GM18867 (cell line): ENCODE results near the gene GOLGA8Q.
"Not testable (repeated sequence)": the region's sequence is repeated elsewhere in the genome, so short reads cannot be mapped to it uniquely, and the experiment has no call there.

Experiments used
- ATAC-seq: cut with Tn5 transposase; IDR thresholded peaks from one replicate; pipeline ENCODE4 v1.9.1; 2021; ENCODE audit warnings: mild to moderate bottlenecking, moderate library complexity; ENCODE audit not compliant: unreplicated experiment

Gene GOLGA8Q, protein sequence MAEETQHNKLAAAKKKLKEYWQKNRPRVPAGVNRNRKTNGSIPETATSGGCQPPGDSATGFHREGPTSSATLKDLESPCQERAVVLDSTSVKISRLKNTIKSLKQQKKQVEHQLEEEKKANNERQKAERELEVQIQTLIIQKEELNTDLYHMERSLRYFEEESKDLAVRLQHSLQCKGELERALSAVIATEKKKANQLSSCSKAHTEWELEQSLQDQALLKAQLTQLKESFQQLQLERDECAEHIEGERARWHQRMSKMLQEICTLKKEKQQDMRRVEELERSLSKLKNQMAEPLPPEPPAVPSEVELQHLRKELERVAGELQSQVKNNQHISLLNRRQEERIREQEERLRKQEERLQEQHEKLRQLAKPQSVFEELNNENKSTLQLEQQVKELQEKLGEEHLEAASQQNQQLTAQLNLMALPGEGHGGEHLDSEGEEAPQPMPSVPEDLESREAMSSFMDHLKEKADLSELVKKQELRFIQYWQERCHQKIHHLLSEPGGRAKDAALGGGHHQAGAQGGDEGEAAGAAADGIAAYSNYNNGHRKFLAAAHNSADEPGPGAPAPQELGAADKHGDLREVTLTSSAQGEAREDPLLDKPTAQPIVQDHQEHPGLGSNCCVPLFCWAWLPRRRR

DNA sequence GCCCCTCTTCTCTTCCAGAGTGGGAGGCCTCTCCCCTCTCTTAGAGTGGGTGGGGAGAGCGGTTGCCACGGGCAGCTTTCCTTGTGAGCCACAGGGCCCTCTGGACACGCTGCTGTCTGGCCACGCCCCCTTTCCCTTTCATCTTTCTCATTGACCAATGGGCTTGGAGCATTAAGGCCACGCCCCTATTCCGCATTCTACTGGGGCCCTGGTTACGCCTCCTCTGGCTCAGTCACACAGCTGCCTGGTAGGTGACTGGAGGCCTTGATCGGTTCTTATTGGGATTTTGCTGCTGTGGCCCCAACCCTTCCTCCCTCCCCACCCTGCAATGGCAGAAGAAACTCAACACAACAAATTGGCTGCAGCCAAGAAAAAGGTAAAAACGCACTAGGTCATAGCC is at the start of gene GOLGA8Q:
Gene GOLGA8Q, plus strand, starts transcription at position 301 of the 400 bp plus-strand sequence. Its CDS starts 28 bp downstream, at position 329.
- ATAC-seq: not testable (repeated sequence)

DNA sequence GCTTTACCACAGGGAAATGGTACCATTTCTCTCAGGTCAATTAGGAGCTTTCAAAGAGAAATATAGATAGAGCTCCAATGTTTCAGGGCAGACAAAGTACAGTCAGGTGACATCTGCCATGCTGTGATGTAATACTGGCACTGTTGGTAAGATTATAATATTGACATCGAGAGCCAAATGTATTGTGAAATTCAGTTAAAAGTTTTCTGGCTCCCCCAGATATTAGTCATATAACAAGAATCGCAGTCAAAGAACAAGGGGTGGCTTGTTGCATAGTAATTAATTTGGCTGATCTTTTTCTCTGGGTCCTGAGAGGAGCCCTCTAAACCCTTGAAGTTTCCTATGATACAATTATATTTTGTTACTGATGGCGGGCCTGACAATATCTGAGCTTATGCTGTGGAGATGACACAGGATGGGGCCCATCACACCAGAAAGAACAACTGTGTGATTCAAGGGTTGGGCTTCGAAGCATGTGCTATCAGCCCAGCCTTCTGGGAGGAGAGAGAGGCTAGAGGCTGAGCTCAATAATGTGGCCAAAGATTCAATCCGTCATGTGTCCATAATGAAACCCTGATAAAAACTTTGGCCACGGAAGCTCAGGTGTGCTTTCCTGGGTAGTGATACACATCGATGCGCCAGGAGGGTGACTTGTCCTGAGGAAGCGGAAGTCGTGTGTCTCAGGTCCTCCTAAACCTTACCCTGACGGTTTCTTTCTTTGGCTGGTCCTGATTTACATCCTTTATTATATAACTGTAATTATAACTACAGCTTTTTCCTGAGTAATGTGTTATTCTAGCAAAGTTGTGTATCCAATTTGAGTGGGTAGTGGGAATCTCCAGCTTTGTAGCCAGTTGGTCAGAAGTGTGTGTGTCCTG is 48.7 kb upstream of the GOLGA8Q start:
- ATAC-seq: not testable (repeated sequence)

DNA sequence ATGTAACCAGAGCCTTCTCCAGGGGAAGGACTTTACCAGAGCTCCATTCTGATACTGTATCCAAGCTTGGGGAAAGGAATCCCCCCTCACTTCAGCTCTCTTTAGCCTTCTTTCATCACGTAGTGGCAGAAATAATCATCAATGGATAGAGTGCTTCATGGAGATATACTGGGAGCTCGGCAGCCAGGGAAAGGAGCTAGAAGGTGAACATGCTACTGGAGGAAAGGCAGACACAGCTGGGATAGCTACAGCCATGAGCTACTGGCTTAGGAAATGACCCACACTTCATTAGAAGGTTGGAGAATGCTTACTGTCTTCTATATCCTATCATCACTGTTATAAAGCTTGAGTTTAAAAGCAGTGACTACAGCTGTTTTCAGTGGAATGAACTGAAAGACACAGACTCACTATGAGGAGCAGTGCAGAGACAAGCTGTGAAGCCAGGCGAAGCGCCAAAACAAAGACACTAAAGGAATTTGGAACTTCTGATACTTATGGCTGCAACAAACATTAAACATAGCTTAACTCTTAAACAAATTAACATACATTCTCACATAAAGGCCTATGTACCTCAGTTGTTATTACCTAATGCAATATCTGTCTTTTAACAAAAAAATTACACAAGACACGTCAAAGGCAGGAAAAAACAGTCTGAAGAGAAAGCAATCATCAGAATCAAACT is 47.5 kb upstream of the GOLGA8Q start:
- not testable (repeated sequence) for ATAC-seq

DNA sequence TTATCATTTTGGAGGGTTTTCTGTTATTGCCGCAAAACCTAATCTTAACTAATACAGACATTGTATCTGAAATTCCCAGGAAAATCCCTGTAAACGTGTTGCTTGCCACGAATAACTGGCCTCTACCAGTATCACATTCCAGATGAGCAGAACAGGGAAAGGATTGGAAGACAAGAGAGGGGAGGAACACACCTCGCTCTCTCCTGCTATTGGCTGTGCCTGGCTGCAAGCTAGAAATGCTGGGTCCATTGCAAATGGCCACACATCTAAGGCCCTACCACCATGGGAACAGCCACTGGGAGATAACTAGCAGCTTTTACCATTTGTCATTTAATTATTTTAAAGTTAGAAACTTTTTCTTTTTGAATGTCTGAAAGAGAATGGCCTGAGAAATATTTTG is 37.3 kb upstream of the GOLGA8Q start:
- not testable (repeated sequence) for ATAC-seq

DNA sequence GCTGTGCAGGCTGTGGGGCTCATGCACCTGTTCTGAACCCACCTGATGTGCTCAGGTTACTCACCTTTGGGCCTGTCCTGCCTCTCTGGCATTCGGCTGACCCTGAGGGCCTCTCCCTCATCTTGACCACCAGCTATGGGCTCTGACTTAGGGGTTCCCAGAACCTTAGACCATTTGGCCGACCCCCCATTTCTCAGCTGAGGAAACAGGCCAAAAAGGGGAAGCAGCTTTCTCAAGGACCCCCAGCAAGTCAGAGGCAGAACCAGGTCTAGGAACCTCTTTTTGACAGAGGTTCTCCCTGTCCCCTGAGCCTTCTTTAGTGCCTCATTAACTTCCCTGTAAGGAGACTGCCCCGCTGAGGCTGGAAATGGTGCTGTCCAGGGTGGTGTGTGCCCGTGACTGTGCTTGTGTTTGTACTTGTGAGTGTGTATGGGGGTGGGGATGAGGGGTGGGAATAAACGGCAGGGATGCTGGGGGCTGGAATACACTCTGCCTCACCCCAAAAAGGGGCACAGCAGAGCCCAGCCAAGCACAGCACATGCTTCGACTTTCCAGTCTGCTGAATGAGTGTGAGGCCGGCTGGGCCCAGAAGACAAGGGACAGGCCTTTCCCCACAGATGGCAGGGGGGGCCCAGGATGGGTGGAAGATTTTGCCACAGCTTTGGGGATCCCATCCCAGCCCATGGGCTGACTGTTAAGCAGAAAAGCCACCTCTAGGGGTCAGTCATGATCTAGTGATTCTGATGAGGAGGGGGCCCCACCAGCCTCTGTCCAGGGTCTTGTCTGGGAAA is 28.2 kb upstream of the GOLGA8Q start:
- ATAC-seq: not testable (repeated sequence)

DNA sequence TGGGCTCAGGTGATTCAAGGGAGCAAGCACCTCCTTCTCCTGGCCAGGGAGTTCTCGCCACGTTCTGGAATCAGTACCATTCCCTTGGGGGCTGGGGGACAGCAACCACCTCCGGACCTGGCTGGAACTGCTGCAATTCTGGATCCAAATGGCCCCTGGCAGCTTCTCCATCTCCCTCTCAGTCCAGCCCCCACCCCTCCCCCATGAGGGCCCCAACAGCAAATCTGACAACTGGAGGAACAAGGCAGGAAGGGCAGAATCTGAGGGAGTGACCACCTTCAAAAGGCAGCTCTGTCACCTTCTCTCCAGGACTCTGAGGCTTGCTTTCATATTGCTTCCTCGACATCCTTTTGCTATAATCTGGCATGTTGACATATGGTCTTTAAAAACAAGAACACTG is 25.9 kb upstream of the GOLGA8Q start:
- ATAC-seq: not testable (repeated sequence)

DNA sequence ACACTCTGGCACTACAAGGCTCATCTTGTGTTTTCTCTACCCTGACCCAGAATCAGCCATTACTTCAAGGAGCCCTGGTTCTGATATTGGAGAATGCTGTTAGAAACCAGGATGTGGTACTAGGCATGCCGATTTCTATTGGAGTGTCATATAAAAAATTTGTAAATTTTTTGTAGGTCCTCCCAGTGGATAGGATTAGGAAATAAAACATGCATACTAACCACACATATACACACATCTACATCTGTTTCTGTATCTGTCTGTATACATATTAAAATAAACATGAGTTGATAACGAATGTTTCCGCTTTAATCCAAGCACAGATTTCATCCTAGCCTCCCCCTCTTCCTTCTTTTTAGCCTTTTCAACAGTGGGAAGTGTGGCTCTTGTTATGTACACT is 22.8 kb upstream of the GOLGA8Q start:
- not testable (repeated sequence) for ATAC-seq

DNA sequence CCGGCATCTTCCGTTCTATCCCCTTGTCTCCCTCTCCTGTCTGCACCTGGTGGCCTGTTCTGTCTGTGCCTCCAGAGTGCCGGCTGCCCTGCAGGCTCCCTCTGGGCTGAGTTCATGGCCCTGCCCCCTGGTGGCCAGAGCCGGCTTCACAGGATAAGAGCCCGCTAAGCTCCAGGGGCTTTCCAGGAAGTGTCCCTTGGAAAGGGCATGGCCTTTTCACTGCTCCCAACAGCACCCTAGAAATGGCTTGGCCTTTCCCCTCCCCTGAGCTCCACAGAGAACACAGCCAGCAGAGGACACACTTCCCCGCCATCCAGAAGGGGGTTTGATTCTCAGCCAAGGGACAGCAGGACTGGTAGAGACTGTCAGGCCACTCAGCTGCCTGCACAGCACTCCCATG is 15.1 kb downstream of the GOLGA8Q start:
- peak; percentile 58 for ATAC-seq

DNA sequence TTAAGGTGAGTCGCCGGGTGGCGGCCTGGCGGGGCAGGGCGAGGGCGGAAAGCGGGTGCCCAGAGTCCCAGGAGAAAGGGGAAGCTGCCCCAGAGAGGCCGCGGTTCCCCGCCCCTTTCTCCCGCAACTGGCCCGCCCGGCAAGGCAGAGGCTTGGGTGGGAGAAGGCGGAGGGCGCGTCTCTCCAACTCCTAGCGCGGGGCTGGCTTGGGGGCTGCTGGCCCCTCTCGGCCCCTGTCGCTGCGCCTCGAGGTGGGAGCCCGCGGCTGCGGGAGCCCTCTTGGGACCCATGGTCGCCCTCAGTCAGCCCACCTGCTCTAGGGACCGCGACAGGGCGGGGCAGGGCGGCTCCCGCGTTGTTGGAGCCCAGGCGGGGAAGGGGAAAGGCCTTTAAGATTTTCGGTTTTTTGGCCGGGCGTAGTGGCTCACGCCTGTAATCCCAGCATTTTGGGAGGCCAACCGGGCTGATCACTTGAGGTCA is 21.2 kb downstream of the GOLGA8Q start:
- ATAC-seq: not testable (repeated sequence)

DNA sequence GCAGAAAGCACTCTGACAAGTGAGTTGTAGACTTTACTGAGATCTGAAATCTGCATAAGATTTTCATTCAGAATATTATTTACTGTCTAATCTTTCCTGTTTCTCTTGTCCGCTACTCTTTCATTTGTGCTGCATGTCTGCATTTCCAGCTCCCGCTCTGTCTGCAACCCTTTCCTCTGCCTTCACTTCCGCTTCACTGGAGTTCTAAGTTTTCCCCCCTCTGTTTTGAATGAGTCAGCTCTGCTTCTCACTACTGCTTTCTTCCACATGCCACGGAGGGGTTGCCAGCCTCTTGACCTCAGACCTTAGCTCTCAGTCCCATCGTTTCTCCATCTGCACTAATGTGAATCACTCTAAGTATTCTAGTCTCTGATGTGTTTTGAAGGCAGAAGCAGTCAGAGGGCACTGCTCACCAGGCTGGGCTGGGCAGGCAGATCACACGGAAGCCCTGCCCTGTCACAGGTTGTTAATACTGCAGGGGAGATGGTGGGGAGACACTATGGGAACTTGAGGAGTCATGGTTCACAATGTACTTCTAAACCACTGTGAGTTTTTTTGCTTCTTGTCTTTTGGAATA is 27.6 kb downstream of the GOLGA8Q start:
- ATAC-seq: not testable (repeated sequence)

DNA sequence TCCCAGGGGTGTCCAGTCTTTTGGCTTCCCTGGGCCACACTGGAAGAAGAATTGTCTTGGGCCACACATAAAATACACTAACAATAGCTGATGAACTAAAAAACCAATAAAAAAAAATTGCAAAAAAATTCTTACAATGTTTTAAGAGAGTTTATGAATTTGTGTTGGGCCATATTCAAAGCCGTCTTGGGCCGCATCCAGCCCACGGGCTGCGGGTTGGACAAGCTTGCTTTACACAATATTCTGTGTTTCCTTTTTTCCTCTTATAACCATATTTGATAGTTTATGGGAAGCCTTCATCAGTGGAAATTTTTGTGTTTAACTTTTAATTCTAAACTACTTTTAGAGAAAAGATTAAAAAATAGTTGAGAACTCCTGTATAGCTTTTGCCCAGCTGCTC is 28.9 kb downstream of the GOLGA8Q start:
- not testable (repeated sequence) for ATAC-seq

DNA sequence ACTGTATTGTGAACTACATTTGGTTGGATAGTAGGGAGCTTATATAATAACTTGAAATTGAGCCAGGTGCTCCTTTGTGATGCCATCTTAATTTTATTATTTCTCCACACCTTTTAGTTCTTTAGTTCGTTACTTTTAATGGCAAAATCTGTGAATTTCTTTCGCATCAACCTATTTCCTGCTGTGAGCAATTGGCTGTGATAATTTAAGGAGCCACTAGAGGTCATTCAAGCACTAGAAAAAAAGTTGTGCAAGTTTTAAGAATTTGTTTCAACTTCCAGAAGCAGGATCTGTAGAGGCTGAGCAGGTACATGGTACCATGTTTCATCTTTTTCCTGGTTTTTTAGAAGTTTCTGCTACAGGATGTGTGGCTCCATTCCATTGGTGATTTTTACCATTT is 47.1 kb downstream of the GOLGA8Q start:
- not testable (repeated sequence) for ATAC-seq

DNA sequence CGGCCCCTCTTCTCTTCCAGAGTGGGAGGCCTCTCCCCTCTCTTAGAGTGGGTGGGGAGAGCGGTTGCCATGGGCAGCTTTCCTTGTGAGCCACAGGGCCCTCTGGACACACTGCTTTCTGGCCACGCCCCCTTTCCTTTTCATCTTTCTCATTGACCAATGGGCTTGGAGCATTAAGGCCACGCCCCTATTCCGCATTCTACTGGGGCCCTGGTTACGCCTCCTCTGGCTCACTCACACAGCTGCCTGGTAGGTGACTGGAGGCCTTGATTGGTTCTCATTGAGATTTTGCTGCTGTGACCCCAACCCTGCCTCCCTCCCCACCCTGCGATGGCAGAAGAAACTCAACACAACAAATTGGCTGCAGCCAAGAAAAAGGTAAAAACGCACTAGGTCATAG is 51.9 kb downstream of the GOLGA8Q start, which contains the start of gene GOLGA8H:
Gene GOLGA8H, plus strand, starts transcription at position 233 of the 400 bp plus-strand sequence. Its CDS starts 98 bp downstream, at position 331.
- ATAC-seq: not testable (repeated sequence)
